ENCODE measurements around the gene CORO7. TPM values are rescaled to one million over a fixed set of nuclear protein-coding genes. Genes with fewer than 3 reads are reported as not detected.

Gene CORO7
- total and polyA plus RNA-seq, 5 donors from 2014 or later = 52.5 to 718 (median 63.6) TPM

- no peak overlapping the region for H3K27ac ChIP-seq (ENCODE audit: insufficient read depth, low read length, poor library complexity, severe bottlenecking)
- ATAC-seq (ENCODE audit: low read depth in 2 of 2) = peak; percentile 30 to 40
- H3K4me1 ChIP-seq (ENCODE audit: control insufficient read depth, insufficient read depth, low read length, poor library complexity, severe bottlenecking) = peaks cover 11% of the 10 kb centered on the region
- H3K27ac Mint-ChIP-seq = no peak overlapping the region
- H3K27me3 ChIP-seq (ENCODE audit: control insufficient read depth, insufficient read depth, low read length) = no peaks in the 10 kb centered on the region
- H3K27me3 Mint-ChIP-seq = peaks cover 4% of the 10 kb centered on the region
- no peaks in the 10 kb centered on the region for H3K36me3 ChIP-seq (ENCODE audit: control insufficient read depth, insufficient read depth, low read length)
- peak in 2 of 3 donors; percentile 38 to 39 for DNase-seq
- H3K4me3 Mint-ChIP-seq = peak overlapping the region in 3 of 4 donors; percentile 33 to 59 (median 43)
- H3K4me1 Mint-ChIP-seq = peaks cover 0 to 12% (median 0%) of the 10 kb centered on the region in 4 donors
- H3K9me3 Mint-ChIP-seq = no peaks in the 10 kb centered on the region
- no peaks in the 10 kb centered on the region for H3K9me3 ChIP-seq (ENCODE audit: control insufficient read depth in 2 of 2, low read length in 2 of 2)
- no peaks in the 10 kb centered on the region for H3K36me3 Mint-ChIP-seq
- H3K4me3 ChIP-seq (ENCODE audit: low read depth, low read length) = no peak overlapping the region
These were observed 88.2 kb downstream of the CORO7 start for GRCh38 chr16:4328046-4328781.

DNA sequence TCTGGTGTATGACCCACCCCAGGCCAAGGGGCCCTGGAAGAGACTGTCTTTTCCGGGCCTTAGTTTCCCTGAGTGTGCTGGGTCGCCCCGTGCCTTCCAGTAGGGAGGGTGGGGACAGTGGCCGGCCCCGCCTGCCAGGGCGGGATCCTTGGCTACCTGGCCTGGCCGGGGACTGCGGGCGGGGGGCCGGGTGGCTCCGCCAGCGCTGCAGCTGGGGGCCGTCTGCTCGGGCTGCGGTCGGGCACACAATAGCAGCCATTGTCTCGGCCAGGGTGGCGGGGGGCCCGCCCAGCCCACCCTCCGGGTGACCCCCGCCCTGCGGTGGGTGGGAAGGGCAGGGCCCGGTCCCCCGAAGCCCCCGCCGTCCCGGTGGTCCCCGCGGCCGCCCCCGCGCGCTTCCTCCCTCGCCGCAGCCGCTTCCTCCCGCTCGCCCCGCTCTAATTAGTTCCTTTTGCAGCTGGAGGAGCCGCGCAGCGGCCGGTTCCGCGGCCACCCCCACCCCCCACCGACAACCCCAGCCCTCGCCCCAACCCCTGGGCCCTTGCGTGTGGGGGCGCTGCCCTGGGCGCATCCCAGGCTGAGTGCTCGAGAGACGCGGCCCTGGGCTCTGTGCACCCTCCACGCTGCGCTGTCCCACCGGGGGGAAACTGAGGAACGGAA lies 88.9 kb downstream of the CORO7 start:
- Mint-ChIP-seq H3K36me3 (no peaks in the 10 kb centered on the region), H3K27me3 (peaks cover 4% of the 10 kb centered on the region), H3K4me3 (no peak overlapping the region), H3K4me1 (peaks cover 0 to 12% (median 0%) of the 10 kb centered on the region in 4 donors), H3K9me3 (no peaks in the 10 kb centered on the region), H3K27ac (no peak overlapping the region)
- peaks cover 11% of the 10 kb centered on the region for H3K4me1 ChIP-seq (ENCODE audit: control insufficient read depth, insufficient read depth, low read length, poor library complexity, severe bottlenecking)
- DNase-seq = no peak
- no peak for ATAC-seq (ENCODE audit: low read depth in 2 of 2)
- no peaks in the 10 kb centered on the region for H3K9me3 ChIP-seq (ENCODE audit: control insufficient read depth in 2 of 2, low read length in 2 of 2)
- no peak overlapping the region for H3K4me3 ChIP-seq (ENCODE audit: low read depth, low read length)
- H3K27ac ChIP-seq (ENCODE audit: insufficient read depth, low read length, poor library complexity, severe bottlenecking) = no peak overlapping the region
- H3K27me3 ChIP-seq (ENCODE audit: control insufficient read depth, insufficient read depth, low read length) = no peaks in the 10 kb centered on the region
- no peaks in the 10 kb centered on the region for H3K36me3 ChIP-seq (ENCODE audit: control insufficient read depth, insufficient read depth, low read length)

GRCh38 chr16:4325253-4325758 lies 91.1 kb downstream of the CORO7 start:
- no peaks in the 10 kb centered on the region for H3K36me3 Mint-ChIP-seq
- H3K27ac Mint-ChIP-seq = no peak overlapping the region
- Histone ChIP-seq H3K27ac (ENCODE audit: insufficient read depth, low read length, poor library complexity, severe bottlenecking) (no peak overlapping the region), H3K27me3 (ENCODE audit: control insufficient read depth, insufficient read depth, low read length) (no peaks in the 10 kb centered on the region), H3K4me3 (ENCODE audit: low read depth, low read length) (no peak overlapping the region), H3K9me3 (ENCODE audit: control insufficient read depth in 2 of 2, low read length in 2 of 2) (no peaks in the 10 kb centered on the region), H3K36me3 (ENCODE audit: control insufficient read depth, insufficient read depth, low read length) (no peaks in the 10 kb centered on the region), H3K4me1 (ENCODE audit: control insufficient read depth, insufficient read depth, low read length, poor library complexity, severe bottlenecking) (peaks cover 11% of the 10 kb centered on the region)
- peaks cover 0 to 12% (median 0%) of the 10 kb centered on the region in 4 donors for H3K4me1 Mint-ChIP-seq
- ATAC-seq (ENCODE audit: low read depth in 2 of 2) (no peak), DNase-seq (no peak)
- no peaks in the 10 kb centered on the region for H3K27me3 Mint-ChIP-seq
- H3K9me3 Mint-ChIP-seq = no peaks in the 10 kb centered on the region
- H3K4me3 Mint-ChIP-seq = peak overlapping the region in 1 of 4 donors; percentile 56

DNA sequence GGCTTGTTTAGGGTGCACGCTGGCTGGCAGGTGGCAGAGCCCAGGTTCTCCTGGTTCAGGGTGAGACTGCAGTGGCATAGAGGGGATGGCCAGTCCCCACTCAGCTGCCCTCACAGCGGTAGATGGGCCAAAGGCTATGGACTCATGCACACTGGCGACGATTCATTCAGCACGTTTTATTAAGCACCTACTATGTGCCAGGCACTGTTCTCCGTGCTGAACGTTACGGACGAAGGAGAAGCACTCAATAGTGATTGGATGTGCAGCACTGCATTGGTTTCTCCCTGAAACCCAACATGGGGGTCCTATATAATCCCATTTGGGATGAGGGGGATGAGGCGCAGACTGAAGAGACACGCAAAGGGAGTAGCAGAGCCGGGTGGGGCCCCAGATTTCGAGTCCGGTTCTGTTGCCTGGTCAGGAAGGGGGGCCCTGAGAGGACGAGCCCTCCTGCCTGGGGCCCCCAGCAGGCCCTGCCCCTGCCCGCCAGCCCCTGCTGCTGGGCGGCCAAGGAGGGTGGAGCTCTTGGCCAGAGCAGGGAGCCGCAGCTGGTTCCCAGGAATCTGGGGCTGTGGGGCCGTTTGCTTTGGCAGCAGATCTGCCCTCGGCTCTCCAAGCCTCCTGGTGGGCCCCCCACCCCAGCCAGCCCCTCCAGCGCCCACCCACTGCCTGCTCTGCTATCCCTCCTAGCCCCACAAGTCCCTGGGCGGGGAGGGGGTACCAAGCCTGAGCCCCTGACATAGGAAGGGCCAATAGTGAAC lies 91.7 kb downstream of the CORO7 start:
- Histone ChIP-seq H3K27ac (ENCODE audit: insufficient read depth, low read length, poor library complexity, severe bottlenecking) (no peak overlapping the region), H3K4me1 (ENCODE audit: control insufficient read depth, insufficient read depth, low read length, poor library complexity, severe bottlenecking) (peaks cover 15% of the 10 kb centered on the region), H3K9me3 (ENCODE audit: control insufficient read depth in 2 of 2, low read length in 2 of 2) (no peaks in the 10 kb centered on the region), H3K4me3 (ENCODE audit: low read depth, low read length) (no peak overlapping the region), H3K27me3 (ENCODE audit: control insufficient read depth, insufficient read depth, low read length) (no peaks in the 10 kb centered on the region), H3K36me3 (ENCODE audit: control insufficient read depth, insufficient read depth, low read length) (no peaks in the 10 kb centered on the region)
- Mint-ChIP-seq H3K4me1 (peaks cover 0 to 10% (median 0%) of the 10 kb centered on the region in 4 donors), H3K27ac (no peak overlapping the region), H3K9me3 (no peaks in the 10 kb centered on the region), H3K4me3 (peak overlapping the region in 1 of 4 donors; percentile 56), H3K36me3 (no peaks in the 10 kb centered on the region), H3K27me3 (no peaks in the 10 kb centered on the region)
- ATAC-seq (ENCODE audit: low read depth in 2 of 2) = no peak
- no peak for DNase-seq

DNA sequence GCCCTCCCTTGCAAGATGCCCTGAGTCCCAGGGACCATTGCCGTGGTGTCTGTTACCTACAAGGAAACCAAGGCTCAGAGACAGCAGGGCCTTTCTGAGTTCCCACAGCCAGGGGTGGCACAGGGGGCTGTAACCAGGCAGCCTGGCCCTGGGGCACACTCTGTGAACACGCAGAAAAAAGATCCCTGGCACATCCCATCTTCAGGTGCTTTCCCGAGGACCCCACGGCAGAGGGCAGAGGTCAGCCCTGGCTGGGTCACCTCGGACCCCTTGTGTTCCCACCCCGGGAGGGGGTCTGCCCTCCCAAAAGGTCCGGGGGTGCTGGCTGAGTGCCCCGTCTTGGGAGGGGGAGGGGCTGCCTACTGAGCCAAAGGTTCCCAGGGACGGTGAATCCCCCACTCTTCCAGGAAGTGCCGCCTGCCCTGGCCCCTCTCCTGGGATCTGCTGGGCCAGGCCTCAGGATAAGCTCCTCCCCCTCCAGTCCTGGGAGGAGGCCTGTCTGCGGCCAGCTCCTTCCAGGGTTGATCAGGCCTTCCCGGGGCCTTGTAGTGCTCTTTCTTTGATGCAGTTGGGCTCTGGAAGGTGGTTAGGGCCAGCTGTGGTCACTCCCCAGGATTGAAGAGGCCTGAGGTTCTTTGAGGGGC lies 92.4 kb downstream of the CORO7 start:
- Mint-ChIP-seq H3K27me3 (no peaks in the 10 kb centered on the region), H3K36me3 (no peaks in the 10 kb centered on the region), H3K4me1 (peaks cover 0 to 12% (median 0%) of the 10 kb centered on the region in 4 donors), H3K9me3 (no peaks in the 10 kb centered on the region), H3K27ac (no peak overlapping the region), H3K4me3 (no peak overlapping the region)
- no peak for DNase-seq
- no peaks in the 10 kb centered on the region for H3K9me3 ChIP-seq (ENCODE audit: control insufficient read depth in 2 of 2, low read length in 2 of 2)
- H3K4me3 ChIP-seq (ENCODE audit: low read depth, low read length) = no peak overlapping the region
- no peak for ATAC-seq (ENCODE audit: low read depth in 2 of 2)
- H3K27ac ChIP-seq (ENCODE audit: insufficient read depth, low read length, poor library complexity, severe bottlenecking) = no peak overlapping the region
- no peaks in the 10 kb centered on the region for H3K27me3 ChIP-seq (ENCODE audit: control insufficient read depth, insufficient read depth, low read length)
- no peaks in the 10 kb centered on the region for H3K36me3 ChIP-seq (ENCODE audit: control insufficient read depth, insufficient read depth, low read length)
- peaks cover 22% of the 10 kb centered on the region for H3K4me1 ChIP-seq (ENCODE audit: control insufficient read depth, insufficient read depth, low read length, poor library complexity, severe bottlenecking)

- DNase-seq (no peak), ATAC-seq (ENCODE audit: low read depth in 2 of 2) (no peak)
- Histone ChIP-seq H3K4me1 (ENCODE audit: control insufficient read depth, insufficient read depth, low read length, poor library complexity, severe bottlenecking) (peaks cover 22% of the 10 kb centered on the region), H3K36me3 (ENCODE audit: control insufficient read depth, insufficient read depth, low read length) (no peaks in the 10 kb centered on the region), H3K9me3 (ENCODE audit: control insufficient read depth in 2 of 2, low read length in 2 of 2) (no peaks in the 10 kb centered on the region), H3K27ac (ENCODE audit: insufficient read depth, low read length, poor library complexity, severe bottlenecking) (no peak overlapping the region), H3K27me3 (ENCODE audit: control insufficient read depth, insufficient read depth, low read length) (no peaks in the 10 kb centered on the region), H3K4me3 (ENCODE audit: low read depth, low read length) (no peak overlapping the region)
- no peak overlapping the region for H3K4me3 Mint-ChIP-seq
- H3K9me3 Mint-ChIP-seq = no peaks in the 10 kb centered on the region
- H3K27me3 Mint-ChIP-seq = no peaks in the 10 kb centered on the region
- H3K4me1 Mint-ChIP-seq = peaks cover 0 to 10% (median 0%) of the 10 kb centered on the region in 4 donors
- H3K36me3 Mint-ChIP-seq = no peaks in the 10 kb centered on the region
- H3K27ac Mint-ChIP-seq = no peak overlapping the region
These were observed 93.1 kb downstream of the CORO7 start for GRCh38 chr16:4323071-4323844.
